GM20000 (cell line): ENCODE measurements around the gene WDR91.
"Not testable (repeated sequence)": the region's sequence is repeated elsewhere in the genome, so short reads cannot be mapped to it uniquely, and the experiment has no call there.

Source experiments
- DNase-seq: peaks from one replicate; pipeline ENCODE4 v3.0.0; 2012; ENCODE audit warnings: low spot score
- TF ChIP-seq, protein P1 (sequence below): IDR thresholded peaks from 2 replicates; pipeline ENCODE4 v1.5.1; 2012; ENCODE audit warnings: mild to moderate bottlenecking, control low read depth; ENCODE audit errors: extremely low read depth, missing control alignments

WDR91 gene

GRCh38 chr7:135240441-135240840 is 29.1 kb upstream of the WDR91 start:
- TF ChIP-seq, protein P1, sequence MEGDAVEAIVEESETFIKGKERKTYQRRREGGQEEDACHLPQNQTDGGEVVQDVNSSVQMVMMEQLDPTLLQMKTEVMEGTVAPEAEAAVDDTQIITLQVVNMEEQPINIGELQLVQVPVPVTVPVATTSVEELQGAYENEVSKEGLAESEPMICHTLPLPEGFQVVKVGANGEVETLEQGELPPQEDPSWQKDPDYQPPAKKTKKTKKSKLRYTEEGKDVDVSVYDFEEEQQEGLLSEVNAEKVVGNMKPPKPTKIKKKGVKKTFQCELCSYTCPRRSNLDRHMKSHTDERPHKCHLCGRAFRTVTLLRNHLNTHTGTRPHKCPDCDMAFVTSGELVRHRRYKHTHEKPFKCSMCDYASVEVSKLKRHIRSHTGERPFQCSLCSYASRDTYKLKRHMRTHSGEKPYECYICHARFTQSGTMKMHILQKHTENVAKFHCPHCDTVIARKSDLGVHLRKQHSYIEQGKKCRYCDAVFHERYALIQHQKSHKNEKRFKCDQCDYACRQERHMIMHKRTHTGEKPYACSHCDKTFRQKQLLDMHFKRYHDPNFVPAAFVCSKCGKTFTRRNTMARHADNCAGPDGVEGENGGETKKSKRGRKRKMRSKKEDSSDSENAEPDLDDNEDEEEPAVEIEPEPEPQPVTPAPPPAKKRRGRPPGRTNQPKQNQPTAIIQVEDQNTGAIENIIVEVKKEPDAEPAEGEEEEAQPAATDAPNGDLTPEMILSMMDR: no peak
- no peak for DNase-seq

DNA sequence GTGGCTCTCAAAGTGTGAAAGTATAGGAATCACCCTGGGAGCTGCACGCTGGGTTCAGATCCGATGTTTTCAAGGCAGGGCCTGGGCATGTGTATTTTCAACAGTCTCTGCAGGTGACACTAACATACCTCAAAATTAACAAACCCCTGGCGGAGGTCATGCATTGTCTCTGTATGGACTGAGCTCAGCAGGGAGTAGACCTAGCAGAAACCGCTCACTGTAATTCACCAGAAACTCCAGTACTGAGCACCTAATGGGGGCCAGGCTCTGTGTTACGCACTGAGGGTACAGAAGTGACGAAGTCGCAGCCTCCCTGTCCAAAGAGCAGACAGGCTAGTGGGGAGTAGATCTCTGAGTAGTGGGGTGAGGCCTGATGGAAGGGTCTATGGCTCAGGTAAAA is 27.9 kb upstream of the WDR91 start:
- no peak for DNase-seq
- TF ChIP-seq, protein P1: no peak

GRCh38 chr7:135238112-135238744 is 26.9 kb upstream of the WDR91 start:
- DNase-seq: no peak

GRCh38 chr7:135236727-135237126 is 25.4 kb upstream of the WDR91 start:
- TF ChIP-seq, protein P1: no peak
- DNase-seq: peak; percentile 75

More at GRCh38 chr7:135238112-135238744, 26.9 kb upstream of the WDR91 start:
- TF ChIP-seq, protein P1: no peak

- TF ChIP-seq, protein P1: no peak
Observed at GRCh38 chr7:135235841-135236240, 24.5 kb upstream of the WDR91 start.

DNA sequence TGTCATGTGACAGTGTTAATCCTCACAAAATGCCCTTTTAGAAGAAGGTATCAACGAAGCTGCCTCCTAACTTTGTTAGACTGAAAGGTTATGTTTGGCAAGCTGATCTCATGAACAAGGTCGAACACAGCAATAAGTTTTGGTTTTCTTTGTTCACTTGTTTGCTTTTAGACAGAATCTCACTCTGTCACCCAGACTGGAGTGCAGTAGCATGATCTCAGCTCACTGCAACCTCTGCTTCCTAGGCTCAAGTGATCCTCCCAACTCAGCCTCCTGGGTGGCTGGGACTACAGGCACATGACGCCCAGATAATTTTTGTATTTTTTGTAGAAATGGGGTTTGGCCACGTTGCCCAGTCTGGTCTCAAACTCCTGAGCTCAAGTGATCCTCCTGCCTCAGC is 23.4 kb upstream of the WDR91 start:
- DNase-seq: no peak
- TF ChIP-seq, protein P1: no peak

More at GRCh38 chr7:135235841-135236240, 24.5 kb upstream of the WDR91 start:
- no peak for DNase-seq

GRCh38 chr7:135234095-135234494 is 22.8 kb upstream of the WDR91 start:
- not testable (repeated sequence) for DNase-seq

DNA sequence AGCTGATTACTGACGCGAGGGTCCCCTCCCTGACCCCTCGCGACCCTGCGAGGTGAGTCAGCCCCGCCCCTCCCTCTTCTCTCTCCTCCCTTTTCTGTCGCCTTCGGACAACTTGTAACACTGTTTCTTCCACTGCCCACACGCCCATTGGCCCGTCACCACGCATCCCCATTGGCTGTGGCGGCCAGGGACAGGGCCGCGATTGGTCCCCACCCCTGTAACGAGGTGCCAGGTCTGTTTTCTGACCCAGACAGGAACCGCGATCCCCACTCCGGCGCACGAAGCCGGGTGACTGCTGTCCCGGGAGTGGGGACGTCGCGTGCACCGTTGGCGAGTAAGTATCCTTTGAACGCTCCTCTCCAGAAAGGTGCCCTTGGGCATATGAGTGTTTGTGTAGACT is 22.2 kb upstream of the WDR91 start, which contains the start of gene STRA8:
Gene STRA8 (plus strand): TSS at position 269 of the 400 bp plus-strand sequence. CDS start 6,687 bp downstream, outside the sequence.
- no peak for DNase-seq
- TF ChIP-seq, protein P1: no peak
